NCI-H2171 treated with DMSO at 0.1 percent for 48 hours (cell line): Measurements from ENCODE around the gene GOLGA6L2.
"Not testable (repeated sequence)": the region's sequence is repeated elsewhere in the genome, so short reads cannot be mapped to it uniquely, and the experiment has no call there.

ENCODE experiments used
- DNase-seq: peaks from one replicate; lab custom pipeline; 2025; lab: John Stamatoyannopoulos, UW

The GOLGA6L2 gene

GRCh38 chr15:23424111-23424904, 22.7 kb downstream of the GOLGA6L2 start:
- DNase-seq = no peak

- no peak for DNase-seq
These were observed 23.9 kb downstream of the GOLGA6L2 start for GRCh38 chr15:23422946-23423708.

- no peak for DNase-seq
These were observed 24.7 kb downstream of the GOLGA6L2 start for GRCh38 chr15:23422099-23422945.

GRCh38 chr15:23420806-23421575, 26.1 kb downstream of the GOLGA6L2 start:
- DNase-seq = no peak

GRCh38 chr15:23416349-23417276, 30.4 kb downstream of the GOLGA6L2 start:
- DNase-seq = no peak

GRCh38 chr15:23415866-23416265, 31.2 kb downstream of the GOLGA6L2 start:
- not testable (repeated sequence) for DNase-seq

- DNase-seq = no peak
These were observed 31.6 kb downstream of the GOLGA6L2 start for GRCh38 chr15:23415321-23415865.

GRCh38 chr15:23412881-23413600, 34.0 kb downstream of the GOLGA6L2 start:
- not testable (repeated sequence) for DNase-seq

GRCh38 chr15:23411841-23412240, 35.2 kb downstream of the GOLGA6L2 start:
- DNase-seq = no peak

- DNase-seq = no peak
These were observed 43.5 kb downstream of the GOLGA6L2 start for GRCh38 chr15:23403550-23403949.

GRCh38 chr15:23402544-23402943, 44.5 kb downstream of the GOLGA6L2 start:
- DNase-seq = no peak

GRCh38 chr15:23402140-23402539, 44.9 kb downstream of the GOLGA6L2 start:
- no peak for DNase-seq

- no peak for DNase-seq
These were observed 45.4 kb downstream of the GOLGA6L2 start for GRCh38 chr15:23401627-23402026.

GRCh38 chr15:23399207-23399606, 47.8 kb downstream of the GOLGA6L2 start:
- DNase-seq = not testable (repeated sequence)

GRCh38 chr15:23398357-23398756, 48.7 kb downstream of the GOLGA6L2 start:
- not testable (repeated sequence) for DNase-seq

GRCh38 chr15:23397779-23398178, 49.3 kb downstream of the GOLGA6L2 start:
- DNase-seq = no peak

- no peak for DNase-seq
These were observed 51.2 kb downstream of the GOLGA6L2 start for GRCh38 chr15:23395832-23396231.

GRCh38 chr15:23395030-23395692, 51.9 kb downstream of the GOLGA6L2 start:
- DNase-seq = no peak
